Fibroblast of pulmonary artery (primary cell): ENCODE results near the gene ANXA2R.
"Not testable (repeated sequence)": the region's sequence is repeated elsewhere in the genome, so short reads cannot be mapped to it uniquely, and the experiment has no call there.

ENCODE experiments used
- DNase-seq: peaks from one replicate; pipeline ENCODE4 v3.0.0-alpha.2; 2010; ENCODE audit warnings: low read depth
- H3K4me3 ChIP-seq: replicated peaks from 2 replicates; pipeline ENCODE4 v1.5.1; 2011; ENCODE audit warnings: low read depth, mild to moderate bottlenecking, control low read depth, low read length, moderate library complexity
- TF ChIP-seq, protein P1 (sequence below): IDR thresholded peaks from 2 replicates; pipeline ENCODE4 v1.5.1; 2011; ENCODE audit warnings: mild to moderate bottlenecking, control low read depth, low read length, inconsistent platforms; ENCODE audit errors: missing control alignments

ANXA2R gene

DNA sequence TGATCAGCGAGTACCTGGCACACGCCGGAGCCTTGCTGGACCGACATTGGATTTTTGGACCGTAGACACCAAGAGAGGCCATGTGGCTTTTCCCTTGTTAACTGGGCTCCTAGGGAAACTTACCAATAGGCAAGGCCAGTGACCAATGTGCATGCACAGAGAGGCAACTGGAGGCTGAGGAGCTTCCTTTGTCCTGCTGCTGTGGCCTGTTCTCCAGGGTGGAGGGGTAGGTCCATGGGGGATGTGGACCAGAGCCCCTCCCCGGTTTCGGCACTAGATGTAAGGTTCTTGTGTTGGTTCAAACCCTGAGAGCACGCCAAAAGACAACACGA lies 34.8 kb upstream of the ANXA2R start:
- H3K4me3 ChIP-seq: no peak overlapping the region
- TF ChIP-seq, protein P1, sequence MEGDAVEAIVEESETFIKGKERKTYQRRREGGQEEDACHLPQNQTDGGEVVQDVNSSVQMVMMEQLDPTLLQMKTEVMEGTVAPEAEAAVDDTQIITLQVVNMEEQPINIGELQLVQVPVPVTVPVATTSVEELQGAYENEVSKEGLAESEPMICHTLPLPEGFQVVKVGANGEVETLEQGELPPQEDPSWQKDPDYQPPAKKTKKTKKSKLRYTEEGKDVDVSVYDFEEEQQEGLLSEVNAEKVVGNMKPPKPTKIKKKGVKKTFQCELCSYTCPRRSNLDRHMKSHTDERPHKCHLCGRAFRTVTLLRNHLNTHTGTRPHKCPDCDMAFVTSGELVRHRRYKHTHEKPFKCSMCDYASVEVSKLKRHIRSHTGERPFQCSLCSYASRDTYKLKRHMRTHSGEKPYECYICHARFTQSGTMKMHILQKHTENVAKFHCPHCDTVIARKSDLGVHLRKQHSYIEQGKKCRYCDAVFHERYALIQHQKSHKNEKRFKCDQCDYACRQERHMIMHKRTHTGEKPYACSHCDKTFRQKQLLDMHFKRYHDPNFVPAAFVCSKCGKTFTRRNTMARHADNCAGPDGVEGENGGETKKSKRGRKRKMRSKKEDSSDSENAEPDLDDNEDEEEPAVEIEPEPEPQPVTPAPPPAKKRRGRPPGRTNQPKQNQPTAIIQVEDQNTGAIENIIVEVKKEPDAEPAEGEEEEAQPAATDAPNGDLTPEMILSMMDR: no peak
- DNase-seq: no peak

DNA sequence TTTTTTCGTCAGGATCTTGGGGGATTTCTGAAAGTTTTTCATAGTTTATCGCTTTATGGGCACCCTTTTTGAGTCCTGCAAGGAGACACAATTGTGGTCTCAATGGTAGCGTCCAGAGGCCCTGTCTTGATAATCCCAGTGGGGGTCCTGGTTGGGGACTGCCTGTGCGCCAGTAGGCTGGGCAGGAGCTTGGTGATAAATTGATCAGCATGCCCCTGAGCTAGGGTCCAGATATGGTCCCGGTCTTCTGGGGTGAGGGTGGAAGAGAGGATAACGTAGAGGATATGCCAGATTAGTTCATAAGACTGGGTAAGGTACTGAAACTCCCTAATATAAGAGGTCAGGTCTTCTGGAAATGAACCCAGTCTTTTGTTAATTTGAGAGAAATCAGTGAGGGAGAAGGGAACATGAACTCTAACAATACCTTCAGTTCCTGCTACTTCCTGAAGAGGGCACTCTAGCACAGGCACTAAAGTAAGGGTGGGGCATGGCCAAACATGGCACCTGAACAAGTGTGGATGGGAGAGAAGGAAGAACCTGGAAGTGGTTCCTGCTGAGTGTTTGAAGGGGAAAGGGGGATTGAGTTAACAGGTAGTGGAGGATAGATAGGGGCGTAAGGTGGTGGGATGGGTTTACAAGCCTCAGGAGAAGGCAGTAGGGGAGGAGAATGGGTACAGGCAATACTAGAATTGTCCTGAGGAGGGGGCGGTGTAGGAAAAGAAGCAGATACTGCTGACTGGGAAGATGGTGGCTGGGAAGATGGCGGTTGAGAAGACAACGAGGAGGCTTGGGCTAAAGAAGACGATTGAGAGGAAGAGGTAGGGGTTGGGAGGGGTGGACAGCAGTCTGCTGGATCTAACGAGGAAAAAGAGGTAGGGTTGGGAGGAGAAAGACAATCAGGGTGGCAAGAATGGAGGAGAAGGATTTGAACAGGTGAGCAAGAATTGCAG lies 33.8 kb upstream of the ANXA2R start:
- H3K4me3 ChIP-seq: no peak overlapping the region
- TF ChIP-seq, protein P1: peak; percentile 64
- peak; percentile 57 for DNase-seq

GRCh38 chr5:43069401-43069720 lies 29.2 kb upstream of the ANXA2R start:
- H3K4me3 ChIP-seq: peak overlapping the region; percentile 76
- not testable (repeated sequence) for DNase-seq

DNA sequence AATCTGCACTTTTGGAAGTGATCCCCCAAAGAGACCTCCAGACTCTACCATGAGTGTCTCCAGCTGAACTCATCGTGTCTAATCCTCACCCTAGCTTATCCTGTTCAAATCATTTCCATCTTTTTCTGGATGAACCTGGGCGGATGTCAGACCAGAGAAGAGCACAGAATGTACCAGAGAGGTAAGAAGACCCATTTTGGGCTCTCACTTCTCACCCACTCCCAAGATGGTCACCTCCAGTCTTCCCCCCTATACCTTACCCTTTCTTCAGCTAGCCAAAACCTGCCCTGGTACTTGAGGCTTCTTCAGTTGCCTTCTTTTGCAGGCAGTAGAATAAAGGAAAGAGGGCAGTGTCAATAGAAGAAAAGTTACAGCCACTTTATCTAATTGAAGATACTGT lies 27.9 kb upstream of the ANXA2R start:
- DNase-seq: no peak
- H3K4me3 ChIP-seq: peak overlapping the region; percentile 76
- TF ChIP-seq, protein P1: no peak

GRCh38 chr5:43066799-43067741 lies 27.0 kb upstream of the ANXA2R start:
- H3K4me3 ChIP-seq: peak overlapping the region; percentile 76
- DNase-seq: peak; percentile 93
- TF ChIP-seq, protein P1: no peak

DNA sequence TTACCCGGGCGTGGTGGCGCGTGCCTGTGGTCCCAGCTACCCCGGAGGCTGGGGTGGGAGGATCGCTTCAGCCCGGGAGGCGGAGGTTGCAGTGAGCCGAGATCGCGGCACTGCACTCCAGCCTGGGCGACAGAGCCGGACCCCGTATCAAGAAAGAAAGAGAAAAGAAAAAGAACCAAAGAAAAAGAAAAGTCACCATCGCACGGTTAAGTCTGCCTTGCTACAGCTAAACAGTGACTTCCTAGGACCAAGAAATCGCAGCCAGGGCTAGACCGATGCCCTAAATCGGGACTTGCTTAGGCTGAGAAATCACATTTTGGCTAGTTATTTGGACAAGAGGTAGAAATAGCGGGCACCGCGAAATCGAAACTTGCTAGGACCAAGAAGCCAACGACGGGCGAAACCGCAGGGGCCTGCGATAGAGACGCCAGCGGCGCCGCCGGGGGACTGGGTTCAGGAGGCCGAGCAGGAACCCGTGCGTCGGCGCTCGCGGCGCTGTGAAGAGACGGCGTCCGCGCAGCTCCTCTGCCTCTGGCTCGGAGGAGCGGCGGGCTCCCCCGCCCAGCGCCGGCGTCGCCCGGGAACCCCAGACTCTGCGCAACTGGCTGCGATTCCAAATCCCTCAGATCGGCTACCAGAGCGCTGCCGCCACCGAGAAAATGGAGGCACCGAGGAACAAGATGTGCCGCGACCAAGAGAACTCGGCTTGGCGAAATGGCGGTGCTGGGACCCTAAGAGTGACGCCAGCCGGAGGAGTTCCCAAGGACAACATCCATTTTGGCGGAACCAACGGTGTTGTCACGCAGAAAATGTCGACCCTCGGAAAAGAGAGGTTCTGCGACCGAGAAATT lies 26.1 kb upstream of the ANXA2R start:
- peak; percentile 80 for DNase-seq
- peak overlapping the region; percentile 76 for H3K4me3 ChIP-seq
- TF ChIP-seq, protein P1: no peak
